SK-N-SH treated with all-trans-retinoic acid at 6 μM for 48 hours (cell line): Measurements from ENCODE around the gene ZAP70.

Experiments
- ATAC-seq: fragments of 200-7000 bp; cut with Tn5 transposase; 3 replicates; pipeline ENCODE4 v1.9.1; 2020; ENCODE audit warnings: mild to moderate bottlenecking, moderate library complexity
- BACH2 ChIP-seq: fragments of 250-450 bp; sonication (Bioruptor Pico); IDR thresholded peaks from 2 replicates; pipeline ENCODE4 v1.9.0; 2021; ENCODE audit warnings: mild to moderate bottlenecking, borderline replicate concordance
- CREB5 ChIP-seq: fragments of 250-450 bp; sonication (Bioruptor Pico); IDR thresholded peaks from 2 replicates; pipeline ENCODE4 v1.5.1; 2020; ENCODE audit warnings: low read depth, mild to moderate bottlenecking, moderate library complexity
- CSDC2 ChIP-seq: fragments of 250-450 bp; sonication (Bioruptor Pico); IDR thresholded peaks from 2 replicates; pipeline ENCODE4 v1.5.0; 2020; ENCODE audit warnings: mild to moderate bottlenecking, moderate library complexity
- CSRNP3 ChIP-seq: fragments of 250-450 bp; sonication (Bioruptor Pico); IDR thresholded peaks from 2 replicates; pipeline ENCODE4 v1.5.1; 2021; ENCODE audit warnings: mild to moderate bottlenecking, moderate library complexity
- ESRRG ChIP-seq: fragments of 250-450 bp; sonication (Bioruptor Pico); IDR thresholded peaks from 2 replicates; pipeline ENCODE4 v1.6.1; 2021; ENCODE audit warnings: mild to moderate bottlenecking
- GLIS3 ChIP-seq: fragments of 250-450 bp; sonication (Bioruptor Pico); IDR thresholded peaks from 2 replicates; pipeline ENCODE4 v1.5.0; 2020; ENCODE audit warnings: mild to moderate bottlenecking, moderate library complexity
- ISL1 ChIP-seq: fragments of 250-450 bp; sonication (Bioruptor Pico); IDR thresholded peaks from 2 replicates; pipeline ENCODE4 v2.1.2; 2022; ENCODE audit warnings: mild to moderate bottlenecking, moderate library complexity
- OSR1 ChIP-seq: fragments of 250-450 bp; sonication (Bioruptor Pico); IDR thresholded peaks from 2 replicates; pipeline ENCODE4 v1.8.0; 2022; ENCODE audit warnings: moderate library complexity, mild to moderate bottlenecking, inconsistent platforms
- PATZ1 ChIP-seq: fragments of 250-450 bp; sonication (Bioruptor Pico); IDR thresholded peaks from 2 replicates; pipeline ENCODE4 v1.8.0; 2020; ENCODE audit warnings: mild to moderate bottlenecking, moderate library complexity, borderline replicate concordance
- PPARA ChIP-seq: fragments of 250-450 bp; sonication (Bioruptor Pico); IDR thresholded peaks from 2 replicates; pipeline ENCODE4 v1.5.0; 2020; ENCODE audit warnings: mild to moderate bottlenecking, borderline replicate concordance
- RARB ChIP-seq: fragments of 250-450 bp; sonication (Bioruptor Pico); IDR thresholded peaks from 2 replicates; pipeline ENCODE4 v1.8.0; 2021; ENCODE audit warnings: mild to moderate bottlenecking, moderate library complexity
- SNAI2 ChIP-seq: fragments of 250-450 bp; sonication (Bioruptor Pico); IDR thresholded peaks from 2 replicates; pipeline ENCODE4 v1.5.0; 2020; ENCODE audit warnings: mild to moderate bottlenecking, moderate library complexity
- TCF4 ChIP-seq: fragments of 250-450 bp; sonication (Bioruptor Pico); IDR thresholded peaks from 2 replicates; pipeline ENCODE4 v1.8.0; 2021; ENCODE audit warnings: mild to moderate bottlenecking, moderate library complexity, borderline replicate concordance
- TOX ChIP-seq: fragments of 250-450 bp; sonication (Bioruptor Pico); IDR thresholded peaks from 2 replicates; pipeline ENCODE4 v1.8.0; 2021; ENCODE audit warnings: mild to moderate bottlenecking, moderate library complexity, borderline replicate concordance
- TSHZ2 ChIP-seq: fragments of 250-450 bp; sonication (Bioruptor Pico); IDR thresholded peaks from 2 replicates; pipeline ENCODE4 v1.5.0; 2020; ENCODE audit warnings: mild to moderate bottlenecking, moderate library complexity
- ZC3H10 ChIP-seq: fragments of 250-450 bp; sonication (Bioruptor Pico); IDR thresholded peaks from 2 replicates; pipeline ENCODE4 v1.5.1; 2021; ENCODE audit warnings: mild to moderate bottlenecking, moderate library complexity
- ZFP3 ChIP-seq: fragments of 250-450 bp; sonication (Bioruptor Pico); IDR thresholded peaks from 2 replicates; pipeline ENCODE4 v1.5.0; 2020; ENCODE audit warnings: mild to moderate bottlenecking, moderate library complexity
- ZFP30 ChIP-seq: fragments of 450-650 bp; formaldehyde crosslinking; IDR thresholded peaks from 2 replicates; pipeline ENCODE4 v1.5.0; 2022; ENCODE audit warnings: mild to moderate bottlenecking, moderate library complexity
- ZNF565 ChIP-seq: fragments of 450-650 bp; formaldehyde crosslinking; conservative IDR thresholded peaks from 2 replicates; pipeline ENCODE4 v1.5.0; 2020; ENCODE audit warnings: low read depth, mild to moderate bottlenecking, moderate library complexity
- ZNF70 ChIP-seq: fragments of 450-650 bp; formaldehyde crosslinking; IDR thresholded peaks from 2 replicates; pipeline ENCODE4 v1.5.0; 2020; ENCODE audit warnings: mild to moderate bottlenecking, moderate library complexity
- ZNF8 ChIP-seq: fragments of 450-650 bp; formaldehyde crosslinking; IDR thresholded peaks from 2 replicates; pipeline ENCODE4 v1.5.0; 2020; ENCODE audit warnings: mild to moderate bottlenecking, moderate library complexity

Gene ZAP70

GRCh38 chr2:97738179-97739019 lies 25.0 kb downstream of the ZAP70 start (continued):
- no peak for TF ChIP-seq CREB5 (CRISPR knock-in tag)
- no peak for TF ChIP-seq SNAI2

GRCh38 chr2:97739020-97739892 lies 25.9 kb downstream of the ZAP70 start:
- no peak for ATAC-seq
- TF ChIP-seq BACH2, result no peak
- no peak for TF ChIP-seq CSDC2 (CRISPR knock-in tag)
- TF ChIP-seq TSHZ2 (CRISPR knock-in tag), result no peak
- no peak for TF ChIP-seq TOX
- TF ChIP-seq RARB, result no peak
- no peak for TF ChIP-seq TCF4 (CRISPR knock-in tag)
- no peak for TF ChIP-seq GLIS3 (CRISPR knock-in tag)
- TF ChIP-seq SNAI2, result no peak
- no peak for TF ChIP-seq ZNF565 (CRISPR knock-in tag)
- no peak for TF ChIP-seq ZFP3 (CRISPR knock-in tag)
- TF ChIP-seq ZNF8 (CRISPR knock-in tag), result no peak
- TF ChIP-seq ESRRG (CRISPR knock-in tag), result no peak
- no peak for TF ChIP-seq ISL1 (CRISPR knock-in tag)
- TF ChIP-seq ZNF70 (CRISPR knock-in tag), result no peak
- TF ChIP-seq OSR1 (CRISPR knock-in tag), result no peak
- TF ChIP-seq ZFP30, result no peak
- no peak for TF ChIP-seq ZC3H10 (CRISPR knock-in tag)
- no peak for TF ChIP-seq PPARA

- no peak for ATAC-seq
- TF ChIP-seq PATZ1 (CRISPR knock-in tag) (no peak), ZC3H10 (CRISPR knock-in tag) (no peak)
Observed at GRCh38 chr2:97739893-97740245, 26.5 kb downstream of the ZAP70 start.

GRCh38 chr2:97740590-97741182 lies 27.3 kb downstream of the ZAP70 start:
- TF ChIP-seq CSDC2 (CRISPR knock-in tag) (no peak), OSR1 (CRISPR knock-in tag) (no peak), ESRRG (CRISPR knock-in tag) (no peak), PPARA (no peak), BACH2 (no peak), GLIS3 (CRISPR knock-in tag) (no peak), PATZ1 (CRISPR knock-in tag) (no peak), ZNF70 (CRISPR knock-in tag) (no peak), TCF4 (CRISPR knock-in tag) (no peak), ISL1 (CRISPR knock-in tag) (no peak), ZNF565 (CRISPR knock-in tag) (no peak), ZFP30 (no peak), CSRNP3 (CRISPR knock-in tag) (no peak), ZNF8 (CRISPR knock-in tag) (no peak), SNAI2 (no peak)
- ATAC-seq, result peak; percentile 71
